Activated CD8-positive, alpha-beta T cell treated with anti-CD3 and anti-CD28 coated beads for 36 hours (primary cell): ENCODE data around the gene MBD6. TPM values are rescaled to one million over a fixed set of nuclear protein-coding genes. Genes with fewer than 3 reads are reported as not detected.

Experiments
- ATAC-seq: fragments of 200-7000 bp; cut with Tn5 transposase; one replicate; pipeline ENCODE4 v1.10.0; 2021; ENCODE audit warnings: mild to moderate bottlenecking, moderate library complexity
- CTCF ChIA-PET: fragments of 350-600 bp; sonication (Branson Sonifier 250); formaldehyde crosslinking; loops from one replicate; lab custom pipeline; 2021; ENCODE audit warnings: antibody characterized with exemption; lab: Charles Lee
- POLR2A ChIA-PET: fragments of 350-600 bp; sonication (Branson Sonifier 250); formaldehyde crosslinking; loops from one replicate; lab custom pipeline; 2021; ENCODE audit warnings: antibody characterized with exemption; lab: Charles Lee
- DNase-seq: peaks from one replicate; pipeline ENCODE4 v3.0.0-alpha.2; 2020
- H3K27ac Mint-ChIP-seq: one replicate; pipeline ENCODE4 v1.8.0; 2021; ENCODE audit warnings: mild to moderate bottlenecking, mixed read lengths
- H3K27me3 Mint-ChIP-seq: one replicate; pipeline ENCODE4 v1.8.0; 2021; ENCODE audit warnings: mixed read lengths
- H3K36me3 Mint-ChIP-seq: one replicate; pipeline ENCODE4 v1.8.0; 2021; ENCODE audit warnings: low read depth, mixed read lengths
- H3K4me1 Mint-ChIP-seq: one replicate; pipeline ENCODE4 v1.8.0; 2021; ENCODE audit warnings: low read depth, mixed read lengths
- H3K4me3 Mint-ChIP-seq: one replicate; pipeline ENCODE4 v1.8.0; 2021; ENCODE audit warnings: mild to moderate bottlenecking, moderate library complexity, mixed read lengths
- H3K9me3 Mint-ChIP-seq: one replicate; pipeline ENCODE4 v1.8.0; 2021; ENCODE audit warnings: mixed read lengths
- intact Hi-C: fragments of 100-400 bp; cut with micrococcal nuclease; formaldehyde crosslinking; loops from one replicate; pipeline ENCODE4 v1.10.0; 2022
- total RNA-seq, 2 experiments: library from RNA; stranded (reverse); gene quantifications; one replicate each; pipeline ENCODE4 v1.2.3, GENCODE V29; 2021
- TF ChIP-seq, protein P1 (sequence below): fragments of 200-600 bp; IDR thresholded peaks from one replicate; pipeline ENCODE4 v1.8.0; 2022; ENCODE audit warnings: antibody characterized with exemption, mild to moderate bottlenecking

Gene MBD6
- total RNA-seq, 2 experiments from 2014 or later, result 46.5 to 47.3 TPM

DNA sequence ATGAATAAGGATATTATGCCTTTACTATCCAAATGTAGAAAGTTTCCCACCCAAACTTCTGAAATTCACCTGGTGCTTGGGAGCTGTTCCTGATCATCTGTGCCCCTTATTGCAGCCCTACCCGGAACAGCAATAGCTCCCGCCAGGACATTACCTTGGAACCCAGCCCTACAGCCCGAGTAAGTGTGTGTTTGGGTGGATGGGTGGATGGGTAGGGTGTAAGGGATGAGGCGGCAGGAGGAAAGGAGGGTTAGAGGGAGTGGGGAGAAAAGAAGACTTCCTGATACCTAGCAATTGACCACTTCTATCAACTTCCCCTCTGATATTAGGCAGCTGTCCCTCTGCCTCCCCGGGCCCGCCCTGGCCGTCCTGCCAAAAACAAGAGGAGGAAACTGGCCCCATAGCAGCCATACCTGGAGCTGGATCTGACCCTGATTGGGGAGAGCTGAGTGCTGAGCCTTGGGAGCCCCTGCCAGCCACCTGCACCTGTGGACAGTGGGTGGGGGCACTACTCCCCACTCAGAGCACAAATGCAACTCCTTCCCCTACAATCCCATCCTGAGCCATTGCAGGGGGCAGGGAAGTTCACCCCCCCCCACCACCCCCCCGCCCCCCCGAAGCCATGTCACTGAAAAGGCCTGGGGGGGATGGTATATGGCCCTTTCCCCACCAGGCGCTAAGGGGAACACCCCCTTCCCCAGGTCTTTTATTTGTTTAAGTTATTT, 6.4 kb downstream of the MBD6 start:
- Mint-ChIP-seq H3K36me3 (peaks cover 23% of the 10 kb centered on the region), H3K4me3 (no peak overlapping the region), H3K9me3 (no peaks in the 10 kb centered on the region), H3K27me3 (no peaks in the 10 kb centered on the region), H3K4me1 (peaks cover 19% of the 10 kb centered on the region), H3K27ac (peak overlapping the region; percentile 10)
- intact Hi-C loops, result no loop called here
- CTCF ChIA-PET, result no interaction called here
- ATAC-seq, result no peak
- no peak for DNase-seq
- POLR2A ChIA-PET, result interaction anchor here (1.1 to 6.9 kb wide), 3 partner anchors 8 to 46 kb away, joined by 3 to 46 read pairs (median 5); partner anchors contain the start of gene DDIT3
- TF ChIP-seq, protein P1, sequence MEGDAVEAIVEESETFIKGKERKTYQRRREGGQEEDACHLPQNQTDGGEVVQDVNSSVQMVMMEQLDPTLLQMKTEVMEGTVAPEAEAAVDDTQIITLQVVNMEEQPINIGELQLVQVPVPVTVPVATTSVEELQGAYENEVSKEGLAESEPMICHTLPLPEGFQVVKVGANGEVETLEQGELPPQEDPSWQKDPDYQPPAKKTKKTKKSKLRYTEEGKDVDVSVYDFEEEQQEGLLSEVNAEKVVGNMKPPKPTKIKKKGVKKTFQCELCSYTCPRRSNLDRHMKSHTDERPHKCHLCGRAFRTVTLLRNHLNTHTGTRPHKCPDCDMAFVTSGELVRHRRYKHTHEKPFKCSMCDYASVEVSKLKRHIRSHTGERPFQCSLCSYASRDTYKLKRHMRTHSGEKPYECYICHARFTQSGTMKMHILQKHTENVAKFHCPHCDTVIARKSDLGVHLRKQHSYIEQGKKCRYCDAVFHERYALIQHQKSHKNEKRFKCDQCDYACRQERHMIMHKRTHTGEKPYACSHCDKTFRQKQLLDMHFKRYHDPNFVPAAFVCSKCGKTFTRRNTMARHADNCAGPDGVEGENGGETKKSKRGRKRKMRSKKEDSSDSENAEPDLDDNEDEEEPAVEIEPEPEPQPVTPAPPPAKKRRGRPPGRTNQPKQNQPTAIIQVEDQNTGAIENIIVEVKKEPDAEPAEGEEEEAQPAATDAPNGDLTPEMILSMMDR, result no peak

DNA sequence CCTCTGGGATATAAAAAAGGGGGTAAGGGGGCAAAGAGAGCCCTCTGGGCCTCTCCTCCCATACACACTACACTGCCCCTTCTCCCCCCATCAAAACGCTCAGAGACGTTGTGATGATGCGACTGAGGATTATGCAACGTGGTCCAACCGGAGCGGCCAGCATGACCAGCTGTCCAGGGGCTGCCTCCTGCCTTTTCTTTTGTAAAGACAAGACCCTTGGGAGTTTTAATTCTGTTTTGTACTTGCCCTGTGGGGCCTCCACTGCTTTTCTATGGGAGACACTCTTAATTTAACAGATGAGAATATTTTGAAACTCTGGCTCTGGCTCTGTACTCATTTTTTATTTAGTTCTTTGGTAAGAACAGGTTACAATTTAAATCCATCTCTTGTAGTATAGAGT, 7.2 kb downstream of the MBD6 start:
- intact Hi-C loops, result no loop called here
- Mint-ChIP-seq H3K36me3 (peaks cover 17% of the 10 kb centered on the region), H3K4me3 (no peak overlapping the region), H3K27me3 (no peaks in the 10 kb centered on the region), H3K27ac (no peak overlapping the region), H3K4me1 (peaks cover 11% of the 10 kb centered on the region), H3K9me3 (no peaks in the 10 kb centered on the region)
- ATAC-seq, result no peak
- no peak for DNase-seq
- CTCF ChIA-PET, result interaction anchor here (0.9 to 1.6 kb wide), 3 partner anchors 10 to 67 kb away, joined by 3 to 5 read pairs (median 5); no protein-coding TSS in a partner anchor
- TF ChIP-seq, protein P1, result no peak
- POLR2A ChIA-PET, result interaction anchor here (0.8 to 1.7 kb wide), 4 partner anchors 9 to 130 kb away, joined by 3 to 9 read pairs (median 4); partner anchors contain the start of gene DDIT3

DNA sequence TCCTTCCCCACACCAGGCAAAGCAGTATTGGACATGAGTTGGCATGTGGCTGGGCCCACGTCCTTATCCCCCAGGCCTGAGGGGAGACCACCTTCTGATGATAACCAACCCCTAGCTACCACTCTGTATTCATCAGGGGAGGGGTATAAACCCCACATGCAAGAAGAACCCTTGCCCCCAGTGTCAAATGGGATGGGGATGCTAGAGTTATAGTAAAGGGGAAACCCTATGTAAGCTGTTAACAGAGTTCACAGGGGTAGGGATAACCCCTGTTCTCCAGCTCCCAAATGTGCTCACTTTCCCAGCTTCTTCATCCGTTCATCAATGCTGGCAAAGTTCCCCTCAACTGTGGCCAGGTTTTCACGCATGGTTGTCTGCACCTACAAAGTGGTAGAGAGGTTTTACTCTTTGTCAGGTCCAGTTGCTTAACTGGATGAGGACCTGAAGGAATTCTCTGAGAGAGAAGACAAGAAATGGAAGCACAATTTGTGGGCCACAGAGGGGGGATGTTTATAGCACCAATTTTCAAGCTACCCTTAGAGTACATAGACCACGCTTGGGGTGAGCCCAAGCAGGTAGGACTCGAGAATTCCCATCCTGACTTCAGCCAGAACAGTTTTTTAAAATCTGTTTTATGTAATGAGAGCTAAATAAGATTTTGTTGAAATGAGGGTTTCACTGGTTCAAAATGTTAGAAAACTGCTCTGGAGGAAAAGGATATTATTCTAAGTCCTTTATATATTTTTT, 7.9 kb downstream of the MBD6 start:
- H3K4me3 Mint-ChIP-seq, result no peak overlapping the region
- peaks cover 15% of the 10 kb centered on the region for H3K36me3 Mint-ChIP-seq
- POLR2A ChIA-PET, result interaction anchor here (0.8 to 1.7 kb wide), 4 partner anchors 10 to 129 kb away, joined by 3 to 9 read pairs (median 4); partner anchors contain the start of gene DDIT3
- ATAC-seq (no peak), DNase-seq (no peak)
- intact Hi-C loops, result no loop called here
- no peak overlapping the region for H3K27ac Mint-ChIP-seq
- no peaks in the 10 kb centered on the region for H3K9me3 Mint-ChIP-seq
- TF ChIP-seq, protein P1, result no peak
- H3K4me1 Mint-ChIP-seq, result peaks cover 6% of the 10 kb centered on the region
- H3K27me3 Mint-ChIP-seq, result no peaks in the 10 kb centered on the region
- CTCF ChIA-PET, result interaction anchor here (0.9 to 1.6 kb wide), 3 partner anchors 9 to 68 kb away, joined by 3 to 5 read pairs (median 5); no protein-coding TSS in a partner anchor

DNA sequence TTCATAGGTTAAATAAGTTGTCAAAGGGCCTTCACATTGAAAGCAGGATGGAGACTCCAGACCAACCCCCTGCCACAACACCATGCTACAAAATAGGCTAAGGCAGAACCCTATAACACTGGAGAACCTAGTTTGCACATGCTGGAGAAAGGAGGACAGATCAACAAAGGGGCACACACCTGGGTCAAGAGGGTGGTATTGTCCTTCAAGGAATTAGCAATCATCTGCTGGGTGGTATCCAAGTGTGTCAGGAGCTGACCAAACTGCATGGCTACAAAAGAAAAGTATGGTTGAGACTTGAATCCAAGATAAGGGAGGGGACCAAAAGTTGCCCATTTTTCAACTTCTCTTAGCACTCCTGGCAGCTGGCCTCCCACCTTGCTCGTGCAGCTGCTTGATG, 9.2 kb downstream of the MBD6 start:
- DNase-seq (no peak), ATAC-seq (no peak)
- intact Hi-C loops, result no loop called here
- H3K27me3 Mint-ChIP-seq, result no peaks in the 10 kb centered on the region
- TF ChIP-seq, protein P1, result no peak
- H3K36me3 Mint-ChIP-seq, result peaks cover 15% of the 10 kb centered on the region
- ChIA-PET CTCF (interaction anchor here (0.8 kb wide), 1 partner anchor 20 kb away, joined by 3 read pairs; no protein-coding TSS in a partner anchor), POLR2A (interaction anchor here (0.6 to 1.4 kb wide), 5 partner anchors 8 to 198 kb away, joined by 3 to 4 read pairs (median 3); no protein-coding TSS in a partner anchor)
- no peaks in the 10 kb centered on the region for H3K9me3 Mint-ChIP-seq
- H3K27ac Mint-ChIP-seq, result no peak overlapping the region
- no peak overlapping the region for H3K4me3 Mint-ChIP-seq
- H3K4me1 Mint-ChIP-seq, result peaks cover 3% of the 10 kb centered on the region
